Stimulated activated CD8-positive, alpha-beta memory T cell treated with anti-CD3 and anti-CD28 coated beads, Interleukin-15, amount 100 ng/mL, for 48 hours (primary cell): ENCODE measurements around the gene LLPH.
A peak's percentile ranks its signal among the peaks of the same experiment; 100 is the strongest.
"Not testable (repeated sequence)": the region's sequence is repeated elsewhere in the genome, so short reads cannot be mapped to it uniquely, and the experiment has no call there.

ENCODE experiments used
- DNase-seq, 2 donors: peaks; one replicate each; pipeline ENCODE4 v3.0.0-alpha.2; 2020; ENCODE audit warnings: low read depth in 2 of 2

LLPH gene

DNA sequence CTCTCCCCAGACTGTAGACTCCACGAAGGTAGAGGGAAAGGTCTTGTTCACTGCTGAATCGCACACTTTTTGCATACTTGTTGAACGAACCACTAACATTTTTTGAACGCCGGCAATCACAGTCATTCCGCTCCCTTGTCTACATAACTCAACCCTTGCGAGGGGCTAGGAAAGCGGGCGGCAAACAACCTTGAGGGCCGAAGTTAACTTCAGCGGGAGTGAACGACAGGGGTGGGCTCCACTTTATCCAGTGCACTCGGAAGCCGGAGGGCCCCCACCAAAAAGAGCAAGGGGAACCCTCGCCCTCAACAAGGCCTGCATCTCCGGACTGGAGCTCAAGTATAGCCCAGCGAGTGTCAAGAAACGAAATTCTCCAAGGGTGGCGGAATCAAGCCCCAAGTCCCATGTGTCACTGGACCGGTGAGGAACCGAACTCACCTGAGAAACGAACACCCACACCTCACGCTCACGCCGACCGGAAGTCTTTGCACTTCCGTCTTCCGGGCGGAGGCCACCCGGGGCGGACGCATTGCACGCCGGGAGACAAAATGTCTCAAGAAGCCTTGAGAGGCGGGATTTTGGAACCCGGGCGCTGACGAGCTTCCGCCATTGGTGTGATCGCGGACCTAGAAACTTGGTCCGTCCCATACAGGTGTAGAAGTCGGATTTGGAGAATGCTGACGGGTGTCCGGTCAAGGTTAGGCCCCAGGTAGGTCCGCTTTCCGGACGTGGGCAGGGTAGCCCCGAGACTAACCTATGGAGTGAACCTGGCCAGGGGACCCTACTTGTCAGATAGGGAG is at the start of gene LLPH:
Gene LLPH (minus strand): TSS at position 484 of the 800 bp plus-strand sequence. CDS start 1,644 bp downstream, outside the sequence.
- peak; percentile 85 for DNase-seq

- DNase-seq: no peak
Observed at GRCh38 chr12:66176105-66176900, 45.8 kb upstream of the LLPH start.

GRCh38 chr12:66174391-66175325 is 44.1 kb upstream of the LLPH start:
- not testable (repeated sequence) for DNase-seq

DNA sequence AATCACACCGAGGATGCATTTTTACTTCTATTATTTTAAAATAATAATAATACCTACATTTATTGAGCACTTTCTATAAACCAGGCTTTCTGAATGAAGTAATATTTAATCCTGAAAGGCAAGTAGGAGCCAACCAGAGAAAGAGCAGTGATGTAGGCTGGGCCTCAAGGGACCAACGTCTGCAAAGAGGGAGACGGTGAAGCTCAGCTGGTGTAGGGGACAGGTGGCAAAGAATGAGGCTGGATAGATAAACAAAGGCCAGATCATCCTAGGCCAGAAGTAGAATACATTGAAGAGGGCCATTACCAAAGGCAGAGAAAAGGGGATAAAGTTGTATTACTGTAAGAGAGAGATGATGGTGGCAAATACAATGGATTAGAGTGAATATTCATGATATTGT is 40.1 kb upstream of the LLPH start:
- DNase-seq: no peak

DNA sequence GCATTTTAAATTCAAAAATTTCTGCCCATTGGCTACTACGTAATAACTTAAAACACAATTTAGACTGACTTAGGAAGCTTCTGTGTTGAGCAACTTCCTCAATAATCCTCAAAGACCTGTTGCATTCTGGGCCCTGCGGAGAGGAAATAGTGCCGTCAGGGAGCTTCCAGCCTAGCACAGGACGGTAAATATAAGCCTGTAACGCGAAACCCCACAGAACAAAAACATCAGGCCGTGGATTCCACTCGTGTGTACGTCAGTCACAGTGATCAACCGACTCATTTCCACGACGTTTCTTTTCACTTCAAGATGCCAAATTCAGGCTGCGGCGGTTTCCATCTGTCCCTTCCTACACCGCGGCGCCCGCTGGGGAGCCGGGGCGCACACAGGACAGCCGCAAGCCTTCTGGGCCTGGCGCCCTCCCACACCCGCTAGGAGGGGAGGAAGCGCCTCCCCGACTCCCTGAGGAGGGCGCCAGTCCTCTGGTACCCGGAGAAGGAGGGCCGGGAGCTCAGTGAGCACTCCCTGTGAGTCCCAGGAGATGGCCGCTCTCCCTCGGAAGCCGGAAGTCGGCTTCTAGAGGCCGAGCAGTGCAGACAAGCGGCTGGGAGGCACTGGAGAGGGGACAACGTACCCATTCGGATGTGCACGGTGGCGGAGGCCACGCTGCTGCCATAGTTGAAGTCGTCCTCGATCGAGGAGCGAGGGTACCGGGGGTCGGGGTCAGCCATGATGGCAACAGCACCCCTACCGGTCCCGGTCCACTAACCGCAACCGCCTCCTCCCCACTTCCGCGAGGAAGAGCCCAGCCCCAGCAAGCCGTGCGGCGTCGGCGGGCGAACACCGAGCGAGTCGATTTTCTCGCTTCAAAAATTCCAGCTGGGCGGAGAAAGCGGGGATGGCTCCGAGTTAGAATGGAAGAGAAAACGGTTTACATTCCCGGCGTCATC is 38.9 kb upstream of the LLPH start, which contains the start of gene TMBIM4:
Gene TMBIM4 (minus strand): TSS at position 776 of the 950 bp plus-strand sequence. CDS start 45 bp downstream, at position 731.
- DNase-seq: peak; percentile 78 to 79

- DNase-seq: no peak
Observed at GRCh38 chr12:66168410-66168809, 37.9 kb upstream of the LLPH start.

DNA sequence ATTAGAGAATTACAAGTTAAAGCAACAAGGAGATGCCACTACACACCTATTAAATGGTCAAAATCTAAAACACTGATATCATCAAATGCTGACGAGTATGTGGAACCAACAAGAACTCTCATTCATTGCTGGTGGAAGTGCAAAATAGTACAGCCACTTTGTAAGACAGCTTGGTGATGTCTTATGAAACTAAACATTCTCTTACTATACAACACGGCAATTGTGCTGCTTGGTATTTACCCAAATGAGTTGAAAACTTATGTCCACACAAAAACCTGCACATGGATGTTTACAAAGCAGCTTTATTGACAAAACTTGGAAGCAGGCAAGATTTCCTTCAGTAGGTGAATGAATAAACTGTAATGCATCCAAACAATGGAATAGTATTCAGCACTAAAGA is 36.0 kb upstream of the LLPH start:
- no peak for DNase-seq

DNA sequence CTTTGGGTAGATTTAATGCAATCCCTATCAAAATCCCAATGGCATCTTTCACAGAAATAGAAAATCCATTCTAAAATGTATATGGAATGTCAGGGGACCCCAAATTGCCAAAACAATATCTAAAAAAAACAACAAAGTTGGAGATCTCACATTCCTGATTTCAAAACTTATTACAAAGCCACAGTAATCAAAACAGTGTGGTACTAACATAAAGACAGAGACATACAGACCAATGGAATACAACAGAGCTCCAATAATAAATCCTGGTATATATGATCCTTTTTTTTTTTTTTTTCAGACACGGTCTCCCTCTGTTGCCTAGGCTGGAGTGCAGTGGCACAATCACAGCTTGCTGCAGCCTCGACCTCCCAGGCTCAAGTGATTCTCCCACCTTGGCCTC is 34.6 kb upstream of the LLPH start:
- DNase-seq: no peak

DNA sequence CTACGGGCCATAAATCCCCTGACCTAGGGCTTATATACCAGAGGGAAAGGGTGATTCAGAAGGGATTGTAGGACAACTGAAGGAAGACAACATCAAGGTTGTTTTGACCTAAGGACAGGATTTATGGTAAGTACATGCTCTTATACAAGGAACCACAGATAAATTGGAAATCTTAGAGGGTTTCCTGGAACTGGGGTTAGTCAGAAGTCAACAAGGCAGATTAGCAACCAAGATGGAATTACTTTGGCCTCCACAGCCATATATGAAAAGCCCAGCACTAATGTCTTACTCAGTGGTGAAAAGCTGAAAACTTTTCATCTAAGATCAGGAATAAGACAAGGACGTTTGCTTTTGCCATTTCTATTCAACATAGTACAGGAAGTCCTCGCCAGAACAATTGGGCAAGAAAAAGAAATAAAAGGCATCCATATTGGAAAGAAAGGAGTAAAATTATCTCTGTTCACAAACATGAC is 33.8 kb upstream of the LLPH start:
- no peak for DNase-seq

DNA sequence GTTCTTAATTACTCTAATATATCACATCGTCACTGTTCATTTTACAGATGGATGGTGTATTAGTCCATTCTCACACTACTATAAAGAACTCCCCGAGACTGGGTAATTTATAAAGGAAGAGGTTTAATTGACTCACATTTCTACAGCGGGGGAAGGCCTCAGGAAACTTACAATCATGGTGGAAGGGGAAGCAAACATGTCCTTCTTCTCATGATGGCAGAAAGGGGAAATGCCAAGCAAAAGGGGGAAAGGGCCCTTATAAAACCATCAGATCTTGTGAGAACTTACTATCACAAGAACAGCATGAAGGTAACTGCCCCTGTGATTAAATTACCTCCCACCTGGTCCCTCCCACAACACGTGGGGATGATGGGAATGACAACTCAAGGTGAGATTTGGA is 32.7 kb upstream of the LLPH start:
- DNase-seq: no peak

GRCh38 chr12:66162701-66163100 is 32.2 kb upstream of the LLPH start:
- DNase-seq: no peak

GRCh38 chr12:66160704-66161103 is 30.2 kb upstream of the LLPH start:
- no peak for DNase-seq

DNA sequence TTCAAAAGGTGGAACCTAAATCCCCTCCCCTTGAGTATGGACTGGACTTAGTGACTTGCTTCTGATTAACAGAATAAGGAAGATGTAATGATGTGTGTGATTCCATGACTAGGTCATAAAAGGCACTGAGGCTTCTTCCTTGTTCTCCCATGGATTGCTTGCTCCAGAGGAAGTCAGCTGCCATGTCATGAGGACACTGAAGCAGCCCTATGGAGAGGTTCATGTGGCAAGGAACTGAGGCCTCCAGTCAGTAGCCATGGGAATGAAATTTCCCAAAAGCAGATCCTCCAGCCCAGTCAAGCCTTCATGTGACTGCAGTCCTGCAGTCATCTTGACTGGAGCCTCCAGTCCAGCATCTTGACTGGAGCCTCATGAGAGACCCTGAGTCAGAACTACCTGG is 28.6 kb upstream of the LLPH start:
- DNase-seq: no peak

DNA sequence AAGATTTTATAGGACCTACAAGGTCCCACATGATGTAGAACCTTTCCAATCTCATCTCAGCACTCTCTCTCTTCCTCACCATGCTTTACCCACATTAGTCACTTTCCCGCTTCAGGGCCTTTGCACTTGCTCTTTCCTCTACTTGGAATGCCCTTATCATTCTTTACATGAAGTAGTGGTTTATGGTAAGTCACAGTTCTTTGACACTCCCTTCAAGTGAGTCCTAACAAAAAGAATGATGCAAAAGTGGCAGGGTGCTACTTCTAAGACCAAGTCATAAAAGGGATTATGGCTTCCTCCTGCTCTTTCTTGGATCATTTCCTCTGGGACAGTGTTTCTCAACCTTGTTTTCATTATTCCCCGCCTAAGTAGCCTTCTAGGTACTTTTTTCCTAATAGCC is 26.1 kb upstream of the LLPH start:
- no peak for DNase-seq

GRCh38 chr12:66154776-66155175 is 24.2 kb upstream of the LLPH start:
- no peak for DNase-seq

- no peak for DNase-seq
Observed at GRCh38 chr12:66152732-66153131, 22.2 kb upstream of the LLPH start.

GRCh38 chr12:66149702-66150398 is 19.3 kb upstream of the LLPH start:
- DNase-seq: no peak

DNA sequence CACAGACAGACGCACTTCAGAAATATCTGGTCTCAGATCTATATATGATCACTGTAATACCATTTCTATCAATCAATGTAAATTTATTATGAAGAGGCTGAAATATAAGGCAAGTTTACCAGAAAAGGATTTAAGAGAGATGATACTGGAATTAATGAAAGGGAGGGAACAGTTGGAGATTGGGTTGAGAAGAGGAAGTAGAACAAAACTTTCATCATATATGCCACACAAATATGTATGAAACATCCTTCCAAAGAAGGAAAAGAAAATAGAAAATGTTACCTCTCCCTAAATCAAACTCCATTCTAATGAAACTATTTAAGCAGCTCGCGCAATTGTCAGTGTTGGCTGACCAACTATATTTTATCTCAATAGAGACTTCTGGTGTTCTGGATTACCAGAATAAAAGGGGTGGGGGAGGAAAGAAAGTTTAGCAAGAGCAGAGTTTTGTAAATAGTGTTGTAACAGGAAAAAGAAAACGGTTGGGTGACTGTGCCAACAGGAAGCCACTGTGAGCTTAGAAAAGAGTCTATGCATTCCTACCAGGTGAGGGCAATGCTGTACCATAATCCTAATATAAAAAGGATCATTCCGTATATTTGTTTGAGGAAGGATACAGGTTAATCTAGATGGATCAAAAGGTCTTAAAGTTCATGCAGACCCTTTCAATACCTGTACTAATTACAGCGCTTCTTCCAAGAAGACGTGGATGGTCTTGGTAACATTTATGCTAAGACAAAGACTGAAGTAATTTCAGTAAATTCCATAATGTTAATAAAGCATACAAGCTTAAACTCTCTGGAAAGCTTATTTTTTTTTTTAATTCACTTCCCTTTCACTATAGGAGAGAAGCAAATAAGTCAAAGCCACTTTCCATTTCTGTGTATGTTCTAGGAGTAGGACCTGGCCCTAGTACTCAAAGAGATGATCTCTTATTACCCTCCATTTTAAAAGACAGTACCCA is 14.5 kb upstream of the LLPH start:
- DNase-seq: no peak

DNA sequence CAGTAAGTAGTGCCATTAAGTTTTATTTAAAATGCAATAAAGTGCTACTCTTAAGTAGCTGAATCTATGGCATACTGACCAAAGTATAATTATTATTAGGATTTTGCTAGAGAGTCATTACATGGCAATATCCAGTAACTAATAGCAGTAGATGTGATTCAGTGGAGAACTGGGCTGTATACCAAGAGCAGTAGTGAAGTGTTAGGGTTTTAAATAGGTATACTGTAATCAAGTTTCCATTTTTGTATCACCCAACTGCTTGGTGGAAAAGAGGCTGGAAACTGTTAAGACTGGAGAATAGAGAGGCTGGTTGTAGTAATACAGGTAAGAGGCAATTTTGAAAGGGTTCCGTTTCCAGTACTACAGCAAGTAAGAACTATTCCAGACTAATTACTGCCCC is 13.3 kb upstream of the LLPH start:
- no peak for DNase-seq
